GM18507 (cell line): ENCODE measurements around the gene NCBP3.
"Not testable (repeated sequence)": the region's sequence is repeated elsewhere in the genome, so short reads cannot be mapped to it uniquely, and the experiment has no call there.

ENCODE experiments used
- DNase-seq: peaks from one replicate; pipeline ENCODE4 v3.0.0; 2011; ENCODE audit warnings: low read depth; ENCODE audit not compliant: insufficient read length; ENCODE audit errors: extremely low spot score
- FAIRE-seq: peaks from 2 replicates; lab custom pipeline; 2011; peaks lifted over from hg19 to GRCh38; lab: Jason Lieb, UNC

Gene NCBP3

DNA sequence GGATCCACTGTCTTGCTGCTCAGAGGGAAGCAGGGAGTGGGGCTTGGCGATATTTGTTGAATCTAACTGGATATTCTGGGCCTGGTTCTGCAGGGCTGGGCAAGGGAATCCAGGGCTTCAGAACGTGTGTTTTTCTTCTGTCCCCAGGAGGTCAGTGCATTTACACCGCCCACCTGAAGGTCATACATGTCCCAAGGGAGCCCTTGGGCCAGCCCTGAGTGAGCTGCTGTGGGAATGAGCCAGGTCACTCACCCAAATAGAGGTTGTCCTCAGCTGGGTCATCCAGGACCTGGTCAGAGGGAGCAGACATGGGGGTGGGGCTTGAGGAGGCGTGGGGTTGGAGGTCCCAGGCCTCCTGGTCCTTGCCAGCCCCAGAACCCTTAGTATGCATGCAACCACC is 36.2 kb upstream of the NCBP3 start:
- no peak for DNase-seq
- no peak for FAIRE-seq

DNA sequence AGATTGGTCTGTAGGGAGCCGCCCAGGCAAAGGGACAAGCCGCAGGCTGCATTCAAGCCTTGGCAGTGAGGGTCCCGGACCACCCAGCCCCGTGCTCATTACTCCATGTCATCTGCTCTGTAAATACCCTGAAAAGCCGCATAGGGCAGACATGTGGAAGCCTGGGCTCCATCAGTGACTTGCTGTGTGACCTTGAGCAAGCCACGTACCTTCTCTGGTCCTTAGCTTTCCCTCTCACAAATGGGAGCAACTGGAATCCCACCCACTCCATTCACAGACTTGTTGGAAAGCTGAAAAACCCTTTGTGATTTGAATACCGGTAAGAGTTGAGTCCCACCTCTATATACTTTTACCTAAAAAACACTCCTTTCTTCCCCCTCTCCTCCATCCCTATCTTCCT is 34.9 kb upstream of the NCBP3 start:
- DNase-seq (no peak), FAIRE-seq (no peak)

DNA sequence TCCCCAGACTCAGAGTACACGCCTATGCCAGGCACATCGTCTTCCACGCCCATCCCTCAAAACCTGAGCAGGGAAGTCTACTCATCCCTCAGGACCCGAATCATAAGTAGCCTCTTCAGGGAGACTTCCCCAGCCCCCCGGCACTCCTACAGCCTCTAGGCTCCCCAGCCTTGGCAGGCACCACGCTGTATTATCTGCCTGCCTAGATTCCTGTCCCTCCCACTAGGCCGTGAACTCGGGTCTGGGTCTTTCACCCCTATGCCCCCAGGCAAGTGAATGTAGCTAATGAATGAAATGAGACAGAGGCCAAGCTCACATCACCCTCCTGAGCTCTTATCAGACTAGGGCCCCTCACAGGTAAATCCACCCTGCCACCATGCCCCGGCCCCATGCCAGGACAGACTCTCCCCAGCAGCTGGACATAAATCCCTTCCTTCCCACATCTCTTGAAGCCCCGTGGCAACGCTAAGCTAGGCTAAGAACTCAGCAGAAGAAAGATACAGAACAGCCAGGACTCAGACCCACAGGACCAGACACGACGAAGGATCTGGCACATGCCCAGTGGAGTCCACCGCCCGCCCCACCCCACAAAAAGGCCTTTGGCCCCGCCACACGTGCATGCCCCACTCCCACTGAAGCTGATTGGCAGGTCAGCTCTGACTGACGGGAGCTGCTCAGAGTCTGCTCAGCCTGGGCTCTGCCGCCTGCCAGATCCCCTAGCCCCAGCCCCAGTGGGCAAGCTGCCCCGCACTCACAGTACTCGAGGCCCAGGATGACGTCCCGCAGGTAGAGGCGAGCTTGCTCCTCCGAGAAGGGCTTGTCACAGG is 33.8 kb upstream of the NCBP3 start:
- no peak for DNase-seq
- no peak for FAIRE-seq

GRCh38 chr17:3879186-3879585 is 33.1 kb upstream of the NCBP3 start:
- no peak for FAIRE-seq
- DNase-seq: no peak

DNA sequence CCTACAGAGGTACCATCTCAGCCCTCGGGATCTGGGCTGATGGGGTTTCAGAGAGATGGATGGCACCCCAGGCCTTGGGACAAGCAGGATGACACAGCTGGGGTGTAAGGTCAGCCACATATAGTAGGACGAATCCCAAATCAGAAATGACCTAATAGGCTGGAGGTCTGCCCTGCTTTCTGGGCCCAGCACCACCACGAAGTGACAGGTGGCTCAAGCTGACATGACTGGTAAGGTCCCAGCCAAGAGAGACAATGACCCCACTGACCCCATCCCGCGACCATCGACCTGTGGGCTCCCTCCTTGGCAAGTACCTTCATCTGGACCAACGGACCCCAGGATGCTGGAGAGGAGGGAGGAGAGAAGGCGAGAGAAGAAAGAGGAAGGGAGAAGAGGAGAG is 31.2 kb upstream of the NCBP3 start:
- DNase-seq (no peak), FAIRE-seq (no peak)

DNA sequence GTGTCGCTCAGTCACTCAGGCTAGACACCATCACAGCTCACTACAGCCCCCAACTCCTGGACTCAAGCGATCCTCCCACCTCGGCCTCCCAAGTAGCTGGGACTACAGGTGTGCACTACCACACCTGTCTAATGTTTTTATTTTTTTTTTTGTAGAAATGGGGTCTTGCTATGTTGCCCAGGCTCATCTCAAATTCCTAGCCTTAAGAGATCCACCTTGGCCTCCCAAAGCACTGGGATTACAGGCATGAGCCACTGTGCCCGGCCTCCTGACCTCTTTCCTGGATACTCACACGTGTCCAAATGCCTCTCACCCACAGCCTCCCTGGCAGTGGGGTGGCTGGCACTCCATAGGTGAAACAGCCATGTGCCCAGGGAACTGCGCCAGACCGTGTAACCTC is 29.3 kb upstream of the NCBP3 start:
- DNase-seq (no peak), FAIRE-seq (no peak)

- FAIRE-seq (no peak), DNase-seq (no peak)
Measured at GRCh38 chr17:3873862-3874261, 27.8 kb upstream of the NCBP3 start.

GRCh38 chr17:3870871-3871306 is 24.8 kb upstream of the NCBP3 start:
- FAIRE-seq (peak; percentile 92), DNase-seq (no peak)

DNA sequence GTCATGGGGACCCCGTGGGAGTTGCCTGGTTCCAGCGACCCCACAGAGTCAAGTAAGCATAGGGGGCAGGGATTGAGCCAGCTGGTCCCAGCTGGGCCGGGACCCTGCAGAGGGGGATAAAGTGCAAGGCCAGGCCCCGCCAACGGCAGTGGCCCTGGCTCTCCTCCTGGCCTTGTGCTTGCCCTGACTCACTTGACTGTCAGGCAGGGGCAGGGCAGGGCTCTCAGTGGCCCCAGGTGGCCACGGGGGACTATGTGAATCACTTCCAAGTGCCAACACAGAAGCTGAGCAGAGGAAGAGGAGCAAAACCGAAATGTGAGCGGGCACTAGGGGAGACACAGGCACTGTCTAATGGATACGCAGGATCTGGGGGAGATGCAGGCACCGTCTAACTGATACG is 21.6 kb upstream of the NCBP3 start:
- DNase-seq: no peak
- FAIRE-seq: no peak

- no peak for FAIRE-seq
Measured at GRCh38 chr17:3867106-3867505, 21.1 kb upstream of the NCBP3 start.

GRCh38 chr17:3866276-3866675 is 20.2 kb upstream of the NCBP3 start:
- DNase-seq: no peak

More at GRCh38 chr17:3867106-3867505, 21.1 kb upstream of the NCBP3 start:
- no peak for DNase-seq

DNA sequence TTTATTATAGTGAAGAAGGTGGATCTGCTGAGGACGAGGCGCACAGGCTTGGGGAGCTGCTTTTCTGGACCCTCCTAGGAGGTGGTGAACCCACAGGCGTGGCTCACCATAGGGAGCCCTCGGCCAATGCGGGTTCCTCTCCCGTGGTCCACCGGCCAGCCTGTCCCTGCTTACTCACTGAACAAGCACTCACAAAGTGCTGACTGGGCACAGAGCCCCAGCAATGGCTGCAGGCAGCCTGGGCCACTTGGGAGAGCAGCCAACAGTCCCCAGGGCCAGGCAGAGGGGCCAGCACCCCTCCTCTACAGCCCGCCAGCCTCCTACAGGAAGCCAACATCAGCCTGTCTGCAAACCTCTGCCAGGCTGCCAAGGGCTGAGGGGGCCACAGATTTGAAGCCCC is 19.1 kb upstream of the NCBP3 start:
- no peak for DNase-seq
- FAIRE-seq: no peak

More at GRCh38 chr17:3866276-3866675, 20.2 kb upstream of the NCBP3 start:
- no peak for FAIRE-seq

GRCh38 chr17:3864534-3864933 is 18.5 kb upstream of the NCBP3 start:
- FAIRE-seq: no peak
- DNase-seq: no peak

- FAIRE-seq (no peak), DNase-seq (no peak)
Measured at GRCh38 chr17:3861761-3862681, 16.0 kb upstream of the NCBP3 start.

GRCh38 chr17:3860939-3861700 is 15.1 kb upstream of the NCBP3 start:
- DNase-seq: no peak
- no peak for FAIRE-seq

DNA sequence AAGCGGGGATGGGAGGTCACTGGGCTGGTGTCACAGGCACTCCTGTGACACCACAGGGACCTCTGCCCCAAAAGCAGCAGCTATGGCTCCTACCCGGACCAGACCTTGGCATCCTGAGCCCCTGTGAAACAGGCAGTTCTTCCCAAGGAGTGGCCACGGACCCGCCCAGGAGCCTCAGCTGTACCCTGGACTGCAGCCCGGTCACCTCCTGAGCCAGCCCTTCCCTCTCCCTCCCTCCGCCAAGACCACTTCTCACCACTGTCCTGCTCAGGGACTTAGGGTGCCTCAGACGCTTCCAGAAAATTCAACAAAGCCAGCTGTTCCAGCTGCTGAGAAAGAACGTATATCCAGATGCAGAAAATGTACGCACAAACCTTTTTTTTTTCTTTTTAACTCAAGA is 13.9 kb upstream of the NCBP3 start:
- no peak for DNase-seq
- no peak for FAIRE-seq

DNA sequence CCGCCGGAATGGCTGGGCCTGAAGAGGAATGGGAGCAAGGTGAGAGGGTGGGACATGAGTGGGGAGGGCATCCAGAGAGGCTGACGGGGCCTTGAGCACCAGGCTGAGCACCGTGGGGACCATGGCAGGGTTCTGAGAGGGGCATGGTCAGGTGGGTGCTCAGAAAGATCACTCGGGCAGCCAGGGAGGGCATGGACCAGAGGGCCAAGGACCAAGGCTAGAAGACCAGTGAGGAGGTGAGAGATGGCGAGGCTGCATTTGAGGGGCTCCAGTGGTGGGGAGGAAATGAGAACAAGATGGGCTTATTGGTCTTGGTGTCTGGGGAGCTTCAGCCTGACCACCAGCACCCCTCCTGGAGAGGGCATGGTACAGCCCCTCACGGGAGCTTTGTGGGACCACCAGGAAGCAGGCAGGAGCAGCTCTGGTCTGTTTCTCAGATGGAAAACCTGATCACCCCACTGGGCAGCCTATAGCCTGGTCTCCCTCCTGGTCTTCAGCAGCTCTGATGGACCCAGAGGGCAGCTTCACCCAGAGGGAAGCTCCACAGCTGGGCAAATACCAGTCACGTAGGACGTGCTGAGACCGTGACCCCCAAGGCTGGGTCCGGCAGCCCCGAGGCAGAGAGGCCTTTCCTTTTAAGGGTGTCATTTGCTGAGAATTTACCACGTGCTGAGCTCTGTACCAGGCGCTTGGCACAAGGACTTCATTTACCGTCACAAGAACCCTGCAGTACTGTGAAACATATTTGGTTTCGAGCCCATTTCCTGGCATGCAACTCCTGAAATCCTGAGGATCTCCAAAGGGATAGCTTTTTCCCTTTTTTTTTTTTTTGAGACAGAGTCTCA is 11.4 kb upstream of the NCBP3 start:
- DNase-seq: no peak
- FAIRE-seq: no peak

GRCh38 chr17:3854204-3854603 is 8.2 kb upstream of the NCBP3 start:
- not testable (repeated sequence) for FAIRE-seq, DNase-seq

- FAIRE-seq (no peak), DNase-seq (no peak)
Measured at GRCh38 chr17:3852561-3852960, 6.5 kb upstream of the NCBP3 start.
